PC-3 (cell line): ENCODE measurements around the gene SDR42E1.

Experiments
- CTCF ChIP-seq: fragments of 300-600 bp; sonication (generic); conservative IDR thresholded peaks from 2 replicates; pipeline ENCODE4 v1.5.1; 2017; ENCODE audit warnings: antibody characterized with exemption, low read depth, mild to moderate bottlenecking, low read length
- EZH2 ChIP-seq: fragments of 300-600 bp; sonication (generic); IDR thresholded peaks from one replicate; pipeline ENCODE4 v1.6.1; 2017; ENCODE audit warnings: antibody characterized with exemption, mild to moderate bottlenecking, low read length; ENCODE audit not compliant: unreplicated experiment

- TF ChIP-seq CTCF (no peak), EZH2 (no peak)
Observed at GRCh38 chr16:82004601-82005000, 6.7 kb downstream of the SDR42E1 start.
